NCI-H1417 treated with DMSO at 0.1 percent for 48 hours (cell line): Measurements from ENCODE around the gene SLC2A14.
"Not testable (repeated sequence)": the region's sequence is repeated elsewhere in the genome, so short reads cannot be mapped to it uniquely, and the experiment has no call there.

Source experiments
- DNase-seq: peaks from one replicate; lab custom pipeline; 2025; lab: John Stamatoyannopoulos, UW

The SLC2A14 gene

GRCh38 chr12:7833831-7834230, 38.9 kb downstream of the SLC2A14 start:
- DNase-seq, result no peak

GRCh38 chr12:7833201-7833600, 39.5 kb downstream of the SLC2A14 start:
- not testable (repeated sequence) for DNase-seq

GRCh38 chr12:7832059-7832696, 40.5 kb downstream of the SLC2A14 start:
- no peak for DNase-seq

- not testable (repeated sequence) for DNase-seq
Observed at GRCh38 chr12:7829737-7830136, 43.0 kb downstream of the SLC2A14 start.

- DNase-seq, result not testable (repeated sequence)
Observed at GRCh38 chr12:7825754-7826153, 47.0 kb downstream of the SLC2A14 start.

GRCh38 chr12:7806863-7807487, 65.7 kb downstream of the SLC2A14 start:
- DNase-seq, result no peak

- DNase-seq, result not testable (repeated sequence)
Observed at GRCh38 chr12:7806319-7806718, 66.4 kb downstream of the SLC2A14 start.

GRCh38 chr12:7801460-7801859, 71.3 kb downstream of the SLC2A14 start:
- no peak for DNase-seq

- not testable (repeated sequence) for DNase-seq
Observed at GRCh38 chr12:7798750-7799308, 73.9 kb downstream of the SLC2A14 start.

GRCh38 chr12:7797698-7798398, 74.9 kb downstream of the SLC2A14 start:
- DNase-seq, result no peak

- DNase-seq, result not testable (repeated sequence)
Observed at GRCh38 chr12:7797269-7797668, 75.4 kb downstream of the SLC2A14 start.

GRCh38 chr12:7793211-7793610, 79.5 kb downstream of the SLC2A14 start:
- DNase-seq, result no peak

- not testable (repeated sequence) for DNase-seq
Observed at GRCh38 chr12:7788884-7789528, 83.7 kb downstream of the SLC2A14 start, which contains the start of gene NANOG. Gene NANOG, plus strand, starts transcription at chr12:7789402. Its CDS starts 213 bp downstream, at chr12:7789615.

GRCh38 chr12:7788294-7788660, 84.4 kb downstream of the SLC2A14 start:
- DNase-seq, result no peak

- no peak for DNase-seq
Observed at GRCh38 chr12:7787574-7788293, 85.0 kb downstream of the SLC2A14 start.

- DNase-seq, result no peak
Observed at GRCh38 chr12:7784701-7785100, 88.0 kb downstream of the SLC2A14 start.

GRCh38 chr12:7783433-7783832, 89.3 kb downstream of the SLC2A14 start:
- not testable (repeated sequence) for DNase-seq

GRCh38 chr12:7782055-7782454, 90.7 kb downstream of the SLC2A14 start:
- no peak for DNase-seq

GRCh38 chr12:7781274-7781673, 91.4 kb downstream of the SLC2A14 start:
- no peak for DNase-seq

GRCh38 chr12:7769999-7770398, 102.7 kb downstream of the SLC2A14 start:
- no peak for DNase-seq
